Activated CD4-positive, CD25-positive, alpha-beta regulatory T cell treated with anti-CD3 and anti-CD28 coated beads, Interleukin-2, amount 50 U/mL, for 16 hours (primary cell): ENCODE measurements around the gene SLC43A2.

ENCODE experiments used
- DNase-seq: peaks from one replicate; pipeline ENCODE4 v3.0.0-alpha.2; 2020; ENCODE audit warnings: low read depth, low spot score

The SLC43A2 gene

GRCh38 chr17:1562176-1562643 is 66.4 kb downstream of the SLC43A2 start:
- no peak for DNase-seq

DNA sequence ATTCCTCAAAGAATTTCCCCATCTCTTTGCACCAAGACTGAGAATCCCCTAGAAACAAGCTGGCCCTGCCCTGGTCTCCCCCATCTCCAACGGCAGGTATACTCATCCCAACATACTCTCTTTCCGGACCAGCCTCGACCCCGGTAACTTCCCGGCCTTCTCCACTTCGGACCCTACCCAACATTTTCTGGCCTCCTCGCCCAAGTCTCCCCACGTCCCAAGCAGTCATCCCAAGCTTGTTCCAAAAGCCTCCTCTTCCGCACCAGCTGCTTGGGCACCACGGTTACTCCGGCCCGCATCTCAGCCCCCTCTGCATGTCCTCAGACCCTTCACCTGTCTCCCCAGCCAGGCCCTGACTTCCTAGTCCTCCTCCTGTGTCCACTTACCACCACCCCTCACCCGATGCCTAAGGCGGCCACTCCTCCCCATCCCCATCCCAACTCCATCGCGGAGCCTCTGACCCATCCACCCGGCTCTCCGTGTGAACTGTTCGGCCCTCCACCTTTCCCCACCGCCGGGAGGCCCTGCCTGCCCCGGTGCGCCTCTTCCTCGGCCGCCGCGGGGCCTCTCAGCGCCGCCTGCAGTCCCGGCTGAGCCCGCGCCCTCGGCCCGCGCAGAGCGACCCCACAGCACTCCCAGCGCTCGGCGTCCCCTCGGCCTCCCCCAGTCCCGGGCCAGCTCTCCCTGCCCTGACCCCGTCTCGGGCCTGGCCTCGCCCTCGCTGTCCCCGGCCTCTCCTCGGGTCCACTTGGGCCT is 67.0 kb downstream of the SLC43A2 start:
- no peak for DNase-seq

DNA sequence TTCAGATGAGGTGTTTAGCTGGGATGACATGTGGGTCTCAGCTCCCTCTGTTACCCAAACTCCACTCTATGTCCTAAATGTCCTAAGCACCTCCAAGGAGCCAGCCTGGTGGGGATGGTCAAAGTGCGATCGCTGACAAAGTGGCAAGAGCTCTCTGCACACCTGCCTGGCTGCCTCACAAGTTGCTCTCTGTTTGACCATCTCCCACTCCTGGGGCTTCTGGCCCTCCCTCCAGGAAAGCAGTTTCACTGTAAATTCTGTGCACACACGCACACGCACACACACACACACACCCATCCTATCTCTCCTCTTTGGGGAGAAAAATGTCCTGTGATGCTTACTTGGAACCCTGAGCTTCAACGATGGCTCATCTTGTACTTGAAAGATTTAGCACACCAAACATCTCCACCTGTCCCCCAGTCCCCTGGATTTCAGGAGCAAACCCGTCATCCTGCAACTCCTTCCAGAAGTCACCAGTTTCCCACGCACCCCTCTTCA is 67.7 kb downstream of the SLC43A2 start:
- no peak for DNase-seq

- DNase-seq, result no peak
Observed at GRCh38 chr17:1560101-1560857, 68.4 kb downstream of the SLC43A2 start.

DNA sequence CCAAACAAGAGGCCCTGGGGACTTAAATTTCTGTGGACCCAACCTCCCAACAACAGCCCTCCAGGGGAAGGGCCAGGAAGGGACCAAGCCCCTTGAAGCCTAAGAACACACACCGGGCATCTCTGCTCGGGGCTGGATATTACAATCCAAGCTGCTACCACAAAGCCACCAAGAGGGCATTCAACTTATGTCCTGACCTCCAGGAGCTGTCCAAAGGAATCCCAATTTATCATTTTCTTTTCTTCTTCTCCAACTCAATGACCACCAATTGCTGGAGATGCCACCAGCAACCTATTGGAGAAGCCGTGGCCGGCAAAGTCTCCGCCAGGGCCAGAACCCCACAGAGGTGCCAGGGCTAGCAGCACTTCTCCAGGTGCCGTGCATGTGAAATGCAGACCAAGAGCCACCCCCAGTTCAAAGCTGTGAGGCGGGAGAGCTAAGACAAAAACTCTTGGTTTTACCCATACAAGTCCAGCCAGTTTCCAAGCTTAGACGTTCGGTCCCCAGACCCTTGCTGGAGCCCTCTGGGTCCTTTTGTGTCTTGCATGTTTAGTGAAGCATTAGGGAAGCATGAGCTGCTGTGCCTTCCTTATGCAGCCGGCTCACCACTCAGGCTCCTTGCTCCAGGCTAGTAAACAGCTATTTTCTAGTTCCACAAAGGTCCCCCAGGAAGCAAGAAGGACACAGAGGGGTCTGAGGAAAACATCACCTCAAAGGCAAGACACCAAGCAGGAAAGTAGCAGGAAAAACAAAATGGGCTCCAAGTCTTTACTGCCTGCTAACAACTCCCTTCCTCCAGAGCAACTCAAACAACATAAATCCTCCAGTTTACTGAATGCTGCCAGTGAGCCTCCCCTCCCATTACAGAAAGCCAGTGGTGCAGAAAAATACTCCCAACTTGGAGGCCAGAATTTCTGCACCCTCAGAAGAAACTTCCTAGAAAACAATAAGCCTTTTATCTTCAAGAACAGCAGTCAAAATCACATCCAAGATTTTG is 69.3 kb downstream of the SLC43A2 start:
- no peak for DNase-seq

GRCh38 chr17:1558401-1558800 is 70.2 kb downstream of the SLC43A2 start:
- no peak for DNase-seq

DNA sequence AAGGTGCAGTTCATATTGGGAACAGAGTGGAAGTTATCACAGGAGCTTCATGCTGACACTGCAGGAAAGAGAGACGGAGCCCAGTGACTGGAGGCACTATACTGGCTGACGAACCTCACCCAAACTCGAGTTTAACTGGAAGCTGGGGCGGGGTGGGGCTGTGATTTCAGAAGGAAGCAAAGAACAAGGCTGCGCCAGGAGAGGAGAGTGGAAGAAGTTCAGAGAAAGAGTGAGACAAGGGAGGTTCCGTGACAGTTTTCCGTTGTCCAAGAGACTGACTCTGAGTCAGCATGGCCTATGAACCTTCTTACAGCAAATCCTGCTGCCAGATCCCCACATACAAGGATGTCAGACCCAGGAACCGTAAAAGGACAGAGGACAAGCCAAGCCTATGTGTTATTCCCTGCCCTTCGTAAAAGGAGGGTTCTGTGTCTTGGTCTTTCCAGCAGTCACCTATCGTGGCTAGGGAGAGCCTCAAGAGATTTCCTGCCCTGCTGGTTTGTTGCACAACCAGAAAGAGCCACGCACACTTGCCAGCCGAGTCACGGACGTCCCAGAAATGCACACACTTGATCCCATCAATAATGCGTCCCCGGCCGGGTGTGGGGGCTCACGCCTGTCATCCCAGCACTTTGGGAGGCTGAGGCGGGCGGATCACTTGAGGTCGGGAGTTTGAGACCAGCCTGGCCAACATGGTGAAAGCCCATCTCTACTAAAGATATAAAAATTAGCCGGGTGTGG is 71.1 kb downstream of the SLC43A2 start:
- DNase-seq, result no peak

- no peak for DNase-seq
Observed at GRCh38 chr17:1555651-1556471, 72.8 kb downstream of the SLC43A2 start.

DNA sequence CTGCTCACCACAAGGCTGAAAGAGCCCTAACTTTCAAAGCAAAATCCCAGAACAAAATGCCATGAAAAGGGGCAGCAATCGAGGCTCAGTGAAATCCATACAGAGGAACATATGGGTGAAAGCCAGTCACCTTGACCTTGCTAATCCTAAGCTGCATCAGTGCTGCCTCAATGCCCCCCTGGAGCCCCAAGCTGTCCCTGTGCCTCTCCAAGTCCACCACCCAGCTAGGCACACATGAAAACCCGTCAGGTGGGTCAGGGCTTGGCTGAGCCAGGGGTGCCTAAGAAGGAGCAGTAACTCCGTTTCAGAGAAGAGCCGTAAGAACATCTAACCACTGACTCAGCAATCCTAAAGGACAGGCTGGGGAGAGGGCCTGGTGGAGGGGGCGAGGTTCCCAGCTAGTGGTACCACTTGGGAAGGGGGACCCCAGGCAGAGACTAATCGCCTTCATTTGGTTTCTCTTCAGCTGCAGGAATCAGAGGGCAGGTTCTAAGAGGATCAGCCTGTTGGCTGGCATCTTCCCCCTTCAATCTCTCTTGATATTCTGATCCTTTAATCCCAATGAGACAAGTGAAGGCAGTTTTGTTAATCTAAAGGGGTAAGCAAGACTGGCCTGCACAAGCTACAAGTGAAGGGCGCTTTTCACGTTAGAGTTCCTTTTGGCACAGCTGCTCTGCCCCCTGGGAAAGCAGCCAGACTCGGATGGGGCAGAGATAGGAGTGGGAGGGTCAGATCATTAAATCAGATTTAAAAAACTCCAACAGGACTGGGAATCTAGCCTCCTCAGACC is 73.7 kb downstream of the SLC43A2 start:
- DNase-seq, result no peak

GRCh38 chr17:1553354-1554266 is 75.0 kb downstream of the SLC43A2 start:
- no peak for DNase-seq

GRCh38 chr17:1552932-1553331 is 75.7 kb downstream of the SLC43A2 start:
- DNase-seq, result no peak

DNA sequence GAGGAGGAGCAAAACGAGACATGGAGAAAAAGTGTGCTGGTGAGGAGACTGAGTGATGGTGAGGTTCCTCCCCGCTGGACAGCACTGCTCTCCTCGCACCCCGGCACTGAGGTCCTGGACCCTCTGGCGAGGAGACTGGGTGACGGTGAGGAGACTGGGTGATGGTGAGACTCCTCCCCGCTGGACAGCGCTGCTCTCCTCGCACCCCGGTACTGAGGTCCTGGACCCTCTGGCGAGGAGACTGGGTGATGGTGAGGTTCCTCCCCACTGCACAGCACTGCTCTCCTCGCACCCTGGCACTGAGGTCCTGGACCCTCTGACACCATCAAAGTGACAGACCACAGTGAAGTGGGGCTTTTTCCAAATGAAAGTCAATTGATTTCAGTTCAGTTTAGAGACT is 76.9 kb downstream of the SLC43A2 start:
- no peak for DNase-seq

DNA sequence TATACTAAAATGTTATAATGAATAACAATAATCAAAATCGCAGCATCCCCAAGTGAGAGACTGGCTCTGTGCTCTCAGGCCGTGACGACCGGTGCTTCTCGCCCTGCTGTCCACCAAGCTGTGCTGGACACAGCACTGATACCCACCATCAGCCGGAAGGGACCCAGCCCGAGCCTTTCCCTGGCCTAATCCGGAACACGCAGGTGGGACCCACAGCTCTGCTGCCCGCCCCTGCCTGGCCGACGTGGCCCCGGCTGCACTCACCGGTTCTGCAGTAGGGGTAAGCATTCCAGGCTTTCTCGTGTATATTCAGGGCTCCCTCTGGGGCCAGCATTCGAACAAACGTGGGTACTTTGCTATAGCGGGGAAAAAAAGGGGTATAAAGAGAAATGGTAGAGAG is 80.6 kb downstream of the SLC43A2 start:
- no peak for DNase-seq

DNA sequence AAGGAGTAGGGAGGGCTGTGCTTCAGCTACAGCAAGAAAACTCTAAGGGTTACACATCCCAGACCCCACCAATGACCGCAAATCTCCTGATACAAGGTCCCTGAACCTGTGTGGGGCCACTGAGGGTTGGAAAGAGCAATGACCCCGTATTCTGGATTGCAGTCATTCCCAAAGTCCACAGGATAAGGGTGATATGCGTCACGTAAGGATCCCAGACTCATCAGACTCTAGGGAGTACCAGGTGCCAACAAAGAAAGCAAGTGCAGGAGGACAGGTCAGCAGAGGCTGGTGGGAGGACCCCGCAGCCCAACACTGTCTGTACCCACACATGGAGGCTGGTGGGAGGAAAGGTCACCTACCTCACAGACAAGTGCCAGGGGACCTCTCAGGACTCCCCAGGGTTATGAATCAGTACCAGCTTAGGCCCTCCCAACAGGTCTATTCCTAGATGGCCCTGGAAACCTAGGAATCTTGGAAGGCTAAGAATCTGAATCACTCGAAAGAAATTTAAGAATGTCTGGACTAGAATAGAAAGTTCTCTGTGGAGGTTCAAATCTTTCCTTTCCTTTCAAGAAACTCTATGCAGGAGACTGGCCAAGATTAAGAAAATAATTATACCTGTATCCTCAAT is 82.2 kb downstream of the SLC43A2 start:
- no peak for DNase-seq

- DNase-seq, result no peak
Observed at GRCh38 chr17:1545618-1546017, 83.0 kb downstream of the SLC43A2 start.

- DNase-seq, result no peak
Observed at GRCh38 chr17:1542316-1542715, 86.3 kb downstream of the SLC43A2 start.

GRCh38 chr17:1541367-1541904 is 87.2 kb downstream of the SLC43A2 start:
- DNase-seq, result no peak
